AG10803 (cell line): Measurements from ENCODE around the gene NDUFA13.

Experiments used
- DNase-seq: peaks from one replicate; pipeline ENCODE4 v3.0.0; 2010; ENCODE audit warnings: low read depth
- H3K4me3 ChIP-seq: 2 replicates; pipeline ENCODE4 v1.5.1; 2011; ENCODE audit warnings: mild to moderate bottlenecking, low read length, control low read depth
- CTCF ChIP-seq: conservative IDR thresholded peaks from 2 replicates; pipeline ENCODE4 v1.5.1; 2011; ENCODE audit warnings: mild to moderate bottlenecking, low read length, control low read depth, inconsistent platforms

The NDUFA13 gene

GRCh38 chr19:19541616-19542015 lies 25.6 kb downstream of the NDUFA13 start:
- DNase-seq, result no peak
- TF ChIP-seq CTCF, result no peak
- H3K4me3 ChIP-seq, result no peak overlapping the region

GRCh38 chr19:19542507-19542906 lies 26.5 kb downstream of the NDUFA13 start:
- no peak overlapping the region for H3K4me3 ChIP-seq
- no peak for TF ChIP-seq CTCF
- no peak for DNase-seq

- no peak for DNase-seq
- H3K4me3 ChIP-seq, result no peak overlapping the region
- TF ChIP-seq CTCF, result no peak
Measured at GRCh38 chr19:19543101-19543500, 27.1 kb downstream of the NDUFA13 start.

GRCh38 chr19:19543640-19544039 lies 27.6 kb downstream of the NDUFA13 start:
- no peak overlapping the region for H3K4me3 ChIP-seq
- no peak for TF ChIP-seq CTCF
- no peak for DNase-seq

GRCh38 chr19:19544257-19544953 lies 28.4 kb downstream of the NDUFA13 start:
- no peak for TF ChIP-seq CTCF
- DNase-seq, result no peak
- no peak overlapping the region for H3K4me3 ChIP-seq

- no peak overlapping the region for H3K4me3 ChIP-seq
- no peak for TF ChIP-seq CTCF
- DNase-seq, result no peak
Measured at GRCh38 chr19:19544954-19545591, 29.0 kb downstream of the NDUFA13 start.

- no peak overlapping the region for H3K4me3 ChIP-seq
- no peak for TF ChIP-seq CTCF
- no peak for DNase-seq
Measured at GRCh38 chr19:19545707-19546106, 29.7 kb downstream of the NDUFA13 start.
